NCI-H345 treated with DMSO at 0.1 percent for 48 hours (cell line): Measurements from ENCODE around the gene PRKAA1.
A peak's percentile ranks its signal among the peaks of the same experiment; 100 is the strongest.

Experiments
- DNase-seq: peaks from one replicate; lab custom pipeline; 2025; ENCODE audit not compliant: unreplicated experiment; lab: John Stamatoyannopoulos, UW

PRKAA1 gene

DNA sequence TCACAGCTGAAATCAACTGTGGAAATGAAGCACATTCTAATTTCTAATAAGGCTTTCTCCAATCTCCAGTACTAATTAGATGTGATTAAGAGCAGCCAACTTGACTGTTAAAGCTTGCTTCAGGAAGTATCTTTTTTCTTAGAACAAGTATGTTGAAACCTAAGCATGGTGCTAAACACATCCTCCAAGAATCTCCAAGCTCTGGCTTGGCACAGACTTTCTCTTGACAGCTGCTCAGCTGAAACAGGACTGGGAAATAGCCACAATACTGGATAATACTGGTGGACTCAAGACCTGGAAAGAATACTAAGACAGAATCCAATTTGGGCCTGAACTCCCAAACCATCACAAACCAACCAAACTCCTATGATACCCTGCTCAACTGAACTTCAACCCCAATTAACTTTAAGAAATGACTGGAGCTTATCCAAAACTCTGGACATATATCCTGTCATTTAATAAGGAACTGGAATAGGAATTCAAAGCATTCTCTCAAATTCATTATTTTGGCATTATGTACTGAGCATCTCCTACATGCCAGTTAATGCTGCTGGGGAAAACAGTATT, 16.2 kb downstream of the PRKAA1 start:
- DNase-seq, result no peak

DNA sequence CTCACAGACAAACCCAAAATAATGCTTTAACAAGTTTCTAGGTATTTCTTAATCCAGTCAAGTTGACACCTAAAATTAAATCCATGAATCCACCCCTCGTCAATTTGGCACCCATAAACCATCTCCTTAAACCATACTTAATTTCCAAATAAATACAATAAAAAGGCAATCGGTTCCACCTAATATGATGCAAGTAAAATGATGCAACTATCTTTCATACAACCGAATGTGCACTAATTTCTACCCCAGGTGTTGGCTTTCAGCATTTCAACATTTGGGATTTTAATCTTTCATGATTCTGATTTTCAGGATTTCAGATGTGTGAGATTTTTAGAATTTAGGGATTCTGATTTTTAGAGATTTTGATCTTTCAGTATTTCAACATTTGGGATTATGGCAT, 17.3 kb downstream of the PRKAA1 start:
- no peak for DNase-seq

DNA sequence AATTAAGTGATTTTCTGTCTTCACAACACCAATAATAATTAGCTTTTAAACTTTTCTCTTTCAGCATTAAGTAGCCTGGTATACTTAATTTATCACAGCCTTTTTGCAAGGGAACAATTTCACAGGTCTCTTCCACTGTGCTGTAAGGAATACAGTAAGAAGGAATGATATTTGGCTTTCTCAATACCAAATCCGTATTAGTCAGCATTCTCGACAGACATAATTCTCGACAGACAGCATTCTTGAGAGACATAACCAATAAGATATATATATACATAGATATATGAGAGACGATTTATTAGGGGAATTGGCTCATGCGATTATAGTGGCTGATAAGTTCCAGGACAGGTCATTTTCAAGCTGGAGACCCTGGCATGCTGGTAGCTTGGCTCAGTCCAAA, 18.0 kb downstream of the PRKAA1 start:
- DNase-seq, result no peak

DNA sequence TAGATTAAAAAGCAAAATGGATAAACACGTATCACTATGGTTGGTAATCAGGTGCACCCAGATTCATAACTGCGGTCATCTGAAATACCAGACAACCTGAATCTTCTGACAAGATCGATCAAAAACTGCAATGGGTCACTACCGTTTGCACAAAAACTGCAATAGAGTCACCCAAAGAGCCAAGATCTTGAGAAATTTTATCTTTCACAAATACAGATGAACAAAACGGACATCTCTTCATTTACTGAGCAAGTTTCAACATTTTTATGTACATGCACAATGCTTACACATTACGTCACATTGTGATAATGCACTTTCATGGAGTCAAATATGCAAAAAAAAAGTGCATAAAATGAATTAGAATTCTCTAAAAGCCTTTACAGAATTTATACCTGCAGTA, 18.6 kb downstream of the PRKAA1 start:
- no peak for DNase-seq

DNA sequence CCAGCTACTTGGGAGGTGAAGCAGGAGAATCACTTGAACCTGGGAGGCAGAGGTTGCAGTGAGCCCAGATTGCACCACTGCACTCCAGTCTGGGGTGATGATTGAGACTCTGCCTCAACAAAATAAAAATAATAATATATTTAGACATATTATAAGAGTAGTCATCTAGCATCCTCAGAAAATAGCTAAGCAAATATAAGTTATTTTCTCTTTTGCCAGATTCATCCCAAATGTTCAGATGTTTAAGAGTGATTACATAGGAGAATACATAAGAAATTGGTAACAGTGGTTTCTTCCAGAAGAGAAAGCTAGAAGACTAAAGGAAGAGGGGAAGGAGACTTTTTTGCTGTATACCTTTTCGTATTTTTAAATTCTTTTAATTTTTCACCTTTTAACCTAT, 20.0 kb downstream of the PRKAA1 start:
- DNase-seq, result no peak

DNA sequence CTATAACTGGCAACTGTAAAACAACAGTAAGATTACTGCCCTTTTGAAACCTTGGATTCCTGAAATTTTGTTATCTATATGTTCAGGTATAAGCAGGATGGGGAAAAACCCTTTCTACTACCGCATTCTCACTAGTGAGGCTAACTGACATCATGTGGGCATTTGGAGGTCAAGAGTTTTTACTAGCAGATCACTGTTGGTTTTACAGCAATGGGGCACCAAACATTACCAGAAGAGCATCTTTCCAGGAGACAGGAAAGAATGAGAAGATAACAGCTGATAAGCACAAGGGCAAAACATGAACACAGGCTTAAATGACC, 21.6 kb downstream of the PRKAA1 start:
- DNase-seq, result no peak

DNA sequence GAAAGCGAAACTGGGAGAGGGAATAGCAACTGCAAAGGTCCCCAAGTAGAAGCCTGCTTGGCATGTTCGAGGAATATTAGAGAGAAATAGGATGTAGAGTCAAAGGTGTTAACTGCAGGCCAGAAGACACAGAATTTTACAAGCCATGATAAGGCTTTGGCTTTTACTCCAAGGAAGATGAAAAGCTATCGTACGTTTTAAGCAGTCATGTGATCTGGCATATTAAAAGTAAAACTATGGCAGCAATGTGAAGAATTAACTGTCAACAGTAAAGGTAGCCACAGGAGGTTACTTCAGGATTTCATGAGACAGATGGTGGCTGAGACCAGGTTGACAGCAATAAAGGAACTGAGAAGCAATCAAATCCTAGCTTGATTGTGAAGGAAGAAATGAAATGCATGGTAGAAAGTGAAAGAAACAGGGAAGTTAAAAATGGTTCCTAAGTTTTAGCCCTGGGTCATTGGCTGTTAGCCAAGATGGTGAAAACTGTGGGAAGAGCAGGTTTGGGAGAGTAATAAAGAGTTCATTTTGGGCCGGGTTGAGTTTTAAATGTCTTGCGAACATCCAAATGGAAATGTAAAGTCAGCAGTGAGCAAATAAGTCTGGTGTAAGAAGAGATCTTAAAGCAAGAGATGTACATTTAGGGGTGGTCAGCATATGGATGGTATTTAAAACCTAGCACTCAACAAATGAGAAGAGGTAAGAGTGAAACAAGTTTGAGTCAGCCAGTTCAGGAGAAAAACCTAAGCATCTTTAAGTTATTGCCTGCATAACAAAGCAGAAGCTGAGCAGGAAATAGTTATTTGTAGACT, 22.1 kb downstream of the PRKAA1 start:
- DNase-seq, result no peak

DNA sequence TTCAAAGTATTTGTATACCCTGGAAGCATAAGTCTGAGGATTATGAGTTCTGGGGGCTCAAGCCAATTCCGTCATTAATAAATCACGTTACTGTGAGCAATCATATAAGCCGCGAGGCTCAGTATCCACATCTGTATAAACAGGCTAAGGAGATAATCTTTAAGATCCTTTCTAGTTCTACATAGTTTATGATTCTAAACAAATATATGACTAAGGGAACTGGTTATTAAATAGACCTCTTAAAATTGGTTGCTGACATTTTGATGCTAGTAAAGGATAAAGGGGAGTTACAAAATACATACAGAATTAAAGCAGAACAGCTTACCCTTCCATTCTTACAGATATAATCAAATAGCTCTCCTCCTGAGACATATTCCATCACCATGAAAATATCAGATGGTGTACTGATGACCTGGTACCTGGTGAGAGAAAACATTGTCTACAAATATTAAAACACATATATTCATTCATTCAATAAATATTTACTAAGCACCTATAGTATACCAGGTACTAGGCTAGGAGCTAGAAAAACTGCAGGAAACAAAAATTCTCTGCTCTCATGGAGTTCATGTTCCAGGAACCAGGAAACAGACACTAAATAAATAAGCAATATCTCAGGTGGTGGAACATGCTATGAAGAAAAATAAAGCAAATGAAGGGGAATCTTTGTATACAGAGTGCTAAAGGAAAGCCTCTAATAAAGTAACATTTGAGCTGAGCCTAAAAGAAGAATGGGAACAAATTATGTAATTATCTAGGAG, 22.9 kb downstream of the PRKAA1 start:
- DNase-seq, result no peak

DNA sequence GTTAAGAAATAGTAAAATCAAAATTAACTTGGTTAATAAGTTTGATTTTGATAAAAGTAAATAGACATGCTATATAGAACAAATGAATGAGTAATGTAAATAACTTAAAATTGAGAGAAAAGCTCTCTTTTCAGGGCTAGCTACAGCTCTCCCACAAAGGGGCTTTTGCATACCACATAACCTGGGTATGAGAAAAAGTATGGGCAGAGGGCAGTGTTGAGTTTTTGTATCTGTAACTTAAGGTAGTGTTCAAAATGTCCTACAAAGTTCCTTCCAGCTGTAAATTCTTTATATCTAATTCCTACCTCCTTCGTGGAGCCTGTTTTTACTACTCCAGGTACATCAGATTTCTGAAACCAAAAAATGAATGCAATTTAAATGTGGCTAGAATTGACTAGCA, 23.6 kb downstream of the PRKAA1 start:
- DNase-seq, result no peak

DNA sequence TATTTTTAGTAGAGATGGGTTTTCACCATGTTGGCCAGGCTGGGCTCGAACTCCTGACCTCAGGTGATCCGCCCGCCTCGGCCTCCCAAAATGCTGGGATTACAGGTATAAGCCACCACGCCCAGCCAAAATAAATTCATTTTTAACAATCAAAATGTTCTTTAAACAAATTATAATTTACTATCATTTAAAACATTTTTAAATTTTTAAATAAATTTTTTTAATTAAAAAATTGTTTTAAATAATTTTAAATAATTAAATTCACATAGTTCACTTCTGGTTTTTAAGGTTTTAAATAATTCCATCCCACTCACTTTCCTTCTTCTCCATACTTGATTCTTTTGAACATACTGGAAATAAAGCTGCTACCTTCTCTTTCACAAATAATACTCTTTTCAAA, 27.4 kb downstream of the PRKAA1 start:
- DNase-seq, result no peak

DNA sequence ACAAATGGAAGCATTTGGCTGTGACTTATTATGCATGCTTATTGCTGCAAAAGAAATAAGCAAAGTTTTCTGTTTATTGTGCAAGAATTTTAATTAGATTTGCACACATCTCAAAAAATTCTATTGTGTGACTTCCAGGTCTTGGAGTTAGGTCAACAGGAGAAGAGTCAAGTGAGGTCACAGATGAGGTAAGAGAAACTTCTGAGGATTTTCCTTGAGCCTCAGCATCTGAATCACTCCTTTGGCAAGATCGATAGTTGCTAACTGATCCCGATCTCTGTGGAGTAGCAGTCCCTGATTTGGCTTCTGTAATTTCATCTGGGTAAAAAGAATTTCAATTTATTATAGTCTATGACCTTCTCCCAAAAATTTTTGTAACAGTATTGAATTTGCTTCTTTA, 35.5 kb downstream of the PRKAA1 start:
- no peak for DNase-seq

DNA sequence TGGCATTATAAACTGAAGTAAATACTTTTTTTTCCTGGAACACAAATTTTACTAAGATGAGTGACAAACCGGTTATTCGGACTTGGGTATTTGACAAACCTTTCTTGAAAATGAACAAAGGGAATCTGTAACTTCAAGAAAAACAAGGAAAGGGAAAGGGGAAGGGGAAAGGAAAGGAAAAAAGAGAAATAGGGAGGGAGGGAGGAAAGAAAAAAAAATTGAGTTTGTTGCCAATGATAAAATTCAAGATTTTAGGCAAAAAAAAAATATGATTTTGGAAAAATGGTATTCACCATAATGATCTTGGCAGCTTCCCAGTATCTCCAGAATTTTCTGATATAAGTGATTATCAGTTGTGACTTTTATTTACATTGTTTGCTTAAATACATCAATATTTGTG, 40.8 kb downstream of the PRKAA1 start:
- DNase-seq, result no peak

DNA sequence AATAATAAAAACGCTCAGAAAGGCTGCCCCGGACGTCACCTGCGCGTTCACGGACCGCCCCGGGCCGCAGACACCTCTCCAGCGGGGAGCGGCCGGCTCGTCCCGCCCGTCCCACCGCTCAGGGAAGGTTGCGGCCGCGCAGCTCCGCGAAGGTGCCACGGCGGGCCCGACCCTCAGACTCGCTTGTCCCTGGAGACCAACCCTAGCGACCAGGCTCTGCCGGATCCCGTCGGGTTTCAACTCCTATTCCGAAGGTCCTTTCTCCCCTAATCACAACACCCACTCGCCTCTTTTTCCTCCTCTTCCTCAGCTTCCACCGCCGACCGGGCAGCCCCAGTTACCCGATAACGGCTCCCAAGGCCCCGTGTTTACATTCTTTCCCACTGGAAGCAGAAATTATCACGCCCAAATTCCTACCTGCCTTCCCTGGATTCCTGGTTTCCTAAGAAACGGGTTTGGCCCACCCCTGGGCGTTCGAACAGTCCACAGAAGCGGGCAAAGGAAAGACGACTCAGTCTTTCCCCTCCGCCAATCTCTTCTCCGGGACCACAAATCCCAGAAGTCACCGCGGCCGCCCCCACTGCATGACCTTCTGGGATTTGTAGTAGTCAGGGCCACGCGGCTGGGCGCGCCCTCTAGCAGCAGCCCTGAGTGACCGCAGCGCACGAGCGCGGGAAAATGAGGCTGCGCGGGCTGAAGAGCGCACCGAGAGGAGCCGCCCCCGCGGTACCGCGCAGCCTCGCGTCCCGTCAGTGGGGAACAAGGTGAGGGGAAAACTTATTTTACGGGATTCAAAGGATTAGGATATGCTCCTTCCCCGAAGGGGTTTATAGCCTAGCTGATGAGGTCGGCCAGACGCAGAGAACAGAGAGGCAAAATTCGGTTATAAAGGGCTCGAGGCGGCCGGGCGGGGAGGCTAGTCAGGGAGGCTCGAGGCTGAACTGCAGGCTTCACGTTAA, 42.5 kb downstream of the PRKAA1 start, which contains the start of gene TTC33:
TTC33 (minus strand) TSS at position 555 of the 959 bp plus-strand sequence. CDS start 8,943 bp downstream, outside the sequence.
- peak; percentile 92 for DNase-seq

DNA sequence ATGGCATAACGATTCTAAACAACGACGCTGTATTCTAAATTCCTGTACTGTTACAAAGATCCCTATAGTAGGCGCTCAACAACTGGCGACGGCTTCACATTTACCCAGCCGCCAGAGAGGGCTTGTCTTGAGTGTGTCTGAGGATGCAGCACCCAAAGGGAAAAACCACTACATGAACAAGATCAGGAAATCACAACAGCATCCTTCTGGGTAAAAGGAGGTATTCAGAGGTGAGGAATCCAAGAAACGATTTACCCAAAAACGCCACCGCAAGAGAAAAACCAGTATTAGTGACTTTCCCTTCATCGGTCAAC, 43.1 kb downstream of the PRKAA1 start:
- DNase-seq, result peak; percentile 49

DNA sequence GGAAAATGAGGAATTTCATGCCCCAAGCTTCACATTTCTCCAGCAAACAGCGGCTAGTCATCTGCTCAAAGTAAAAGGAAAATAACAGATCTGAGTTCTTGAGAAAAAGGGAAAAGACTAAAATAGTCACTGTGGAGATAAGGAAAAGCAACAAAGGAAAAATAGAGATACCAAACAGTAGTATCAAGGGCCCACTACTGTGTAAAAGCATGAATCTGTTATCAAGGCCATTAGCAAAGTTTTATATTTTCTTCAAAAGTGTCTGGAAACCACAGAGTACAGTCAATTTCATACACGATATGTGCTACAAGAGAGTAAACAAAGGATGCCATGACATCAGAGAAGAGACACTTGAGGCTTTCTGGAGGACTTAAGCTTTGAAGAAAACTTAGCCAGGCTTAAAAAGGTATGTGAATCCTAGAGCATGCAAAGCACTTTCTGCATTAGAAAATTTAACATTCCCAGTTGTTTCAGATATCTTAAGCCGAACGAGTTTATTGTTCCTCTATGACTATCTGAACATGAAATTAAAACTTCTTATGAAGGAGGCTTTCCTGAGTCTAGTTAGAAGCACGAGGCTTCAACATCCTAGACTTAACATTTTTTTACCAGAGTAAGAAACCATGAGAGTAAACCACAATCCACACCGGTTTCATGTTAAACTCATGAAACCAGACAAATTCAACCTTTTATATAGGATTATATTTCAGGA, 43.6 kb downstream of the PRKAA1 start:
- no peak for DNase-seq

DNA sequence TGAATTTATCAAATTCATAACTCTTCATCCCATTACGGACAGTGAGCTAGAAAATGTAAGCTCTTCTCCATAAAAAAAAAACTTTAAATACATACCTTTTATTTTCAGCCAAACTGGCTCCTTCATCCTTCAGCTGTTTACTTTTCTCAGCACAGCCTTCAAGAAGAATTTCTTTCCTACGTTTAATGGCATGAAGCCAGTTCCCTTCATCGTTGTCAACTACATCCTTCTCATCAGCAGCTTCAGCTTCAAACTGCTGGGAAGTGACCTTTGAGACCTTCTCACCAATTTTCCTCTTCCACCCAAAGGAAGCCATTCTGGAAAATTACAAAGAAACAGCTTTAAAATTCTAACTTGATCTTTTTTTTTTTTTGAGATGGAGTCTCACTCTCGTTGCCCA, 51.5 kb downstream of the PRKAA1 start:
- DNase-seq, result no peak

DNA sequence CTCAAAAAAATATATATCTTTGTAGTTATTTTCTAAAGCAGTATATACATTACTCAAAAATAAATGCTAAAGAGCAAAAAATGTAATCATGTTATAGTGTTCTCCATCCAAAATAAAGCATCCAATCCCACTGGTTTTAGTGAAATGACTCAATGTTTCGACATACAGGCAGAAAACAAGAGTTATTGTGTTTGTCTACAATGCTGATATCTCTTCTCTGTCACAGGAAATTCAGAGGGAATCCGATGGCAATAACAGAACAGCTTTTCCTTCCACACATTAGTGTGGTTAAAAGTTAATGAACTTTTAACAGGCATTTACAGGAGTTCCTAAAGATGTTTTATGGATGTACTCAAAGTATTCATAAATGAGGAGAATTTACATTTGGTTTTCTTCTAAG, 54.4 kb downstream of the PRKAA1 start:
- no peak for DNase-seq

DNA sequence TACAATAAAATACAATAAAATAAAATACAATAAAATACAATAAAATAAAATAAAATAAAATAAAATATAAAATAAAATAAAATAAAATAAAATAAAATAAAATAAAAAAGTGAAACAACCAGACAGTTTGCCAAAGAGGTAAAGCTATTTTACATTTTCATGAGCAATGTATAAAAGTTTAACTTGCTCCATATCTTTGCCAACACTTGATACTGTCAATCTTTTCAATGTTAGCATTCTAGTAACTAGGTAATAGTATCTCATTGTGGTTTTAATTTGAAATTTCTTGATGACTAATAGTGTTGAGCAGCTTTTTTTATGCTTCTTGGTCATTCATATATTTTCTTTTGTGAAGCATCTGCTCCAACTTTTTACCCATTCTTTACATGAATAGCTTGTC, 59.7 kb downstream of the PRKAA1 start:
- no peak for DNase-seq

DNA sequence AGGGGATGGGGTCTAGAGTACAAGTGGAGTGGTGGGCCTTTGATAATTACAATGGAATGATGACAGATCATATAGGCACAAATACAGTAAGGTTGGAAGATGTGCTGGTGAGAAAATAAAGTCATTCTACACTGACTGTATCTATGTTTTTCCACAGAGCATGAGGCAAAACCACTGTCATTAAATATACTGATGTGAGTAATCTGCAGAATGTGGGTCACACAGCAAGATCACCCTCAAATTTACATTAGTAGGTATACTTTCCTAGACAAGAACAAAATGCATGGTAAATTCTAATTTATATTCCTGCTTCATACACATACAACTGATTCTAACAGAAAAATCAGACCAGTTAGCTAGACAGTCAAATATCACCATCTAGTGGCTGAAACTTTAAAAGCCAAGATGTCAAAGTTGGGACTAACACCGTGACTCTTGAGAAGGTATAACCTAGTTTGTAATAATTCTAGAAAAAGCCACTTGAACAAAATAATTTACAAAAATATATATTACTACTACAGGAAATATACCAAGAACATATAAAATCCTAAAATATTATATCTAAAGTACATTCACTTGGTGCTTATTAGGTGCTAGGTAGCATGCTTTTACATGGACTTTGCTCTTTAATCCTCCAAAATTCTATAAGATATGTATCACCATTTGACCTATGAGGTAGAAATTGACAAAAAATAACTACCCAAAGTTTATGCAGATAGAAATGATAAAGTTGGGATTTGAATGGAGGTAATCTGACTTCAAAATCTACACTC, 61.9 kb downstream of the PRKAA1 start:
- no peak for DNase-seq

DNA sequence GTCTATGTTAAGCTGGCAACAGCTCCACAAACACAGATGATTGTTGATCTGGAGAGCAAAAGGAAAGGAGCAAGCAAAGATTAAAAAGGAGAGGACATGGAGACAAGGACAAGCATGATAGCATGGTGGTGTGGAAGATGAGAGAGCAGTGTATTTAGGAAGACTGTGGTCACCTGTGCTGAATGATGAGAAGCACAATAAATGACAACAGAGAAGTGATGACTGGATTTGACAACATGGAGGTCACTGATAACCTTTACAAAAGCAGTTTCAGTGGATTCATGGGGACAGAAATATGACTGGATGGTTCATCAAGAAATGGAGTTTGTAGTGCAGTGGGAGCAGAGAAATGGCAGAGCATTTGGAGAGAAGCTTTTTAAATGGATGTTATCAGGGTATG, 62.6 kb downstream of the PRKAA1 start:
- no peak for DNase-seq
